GM18517 (cell line): ENCODE measurements around the gene RABEPK.
"Not testable (repeated sequence)": the region's sequence is repeated elsewhere in the genome, so short reads cannot be mapped to it uniquely, and the experiment has no call there.

ENCODE experiments used
- ATAC-seq: cut with Tn5 transposase; IDR thresholded peaks from one replicate; pipeline ENCODE4 v1.9.1; 2021; ENCODE audit warnings: mild to moderate bottlenecking, moderate library complexity; ENCODE audit not compliant: unreplicated experiment

The RABEPK gene, protein sequence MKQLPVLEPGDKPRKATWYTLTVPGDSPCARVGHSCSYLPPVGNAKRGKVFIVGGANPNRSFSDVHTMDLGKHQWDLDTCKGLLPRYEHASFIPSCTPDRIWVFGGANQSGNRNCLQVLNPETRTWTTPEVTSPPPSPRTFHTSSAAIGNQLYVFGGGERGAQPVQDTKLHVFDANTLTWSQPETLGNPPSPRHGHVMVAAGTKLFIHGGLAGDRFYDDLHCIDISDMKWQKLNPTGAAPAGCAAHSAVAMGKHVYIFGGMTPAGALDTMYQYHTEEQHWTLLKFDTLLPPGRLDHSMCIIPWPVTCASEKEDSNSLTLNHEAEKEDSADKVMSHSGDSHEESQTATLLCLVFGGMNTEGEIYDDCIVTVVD

DNA sequence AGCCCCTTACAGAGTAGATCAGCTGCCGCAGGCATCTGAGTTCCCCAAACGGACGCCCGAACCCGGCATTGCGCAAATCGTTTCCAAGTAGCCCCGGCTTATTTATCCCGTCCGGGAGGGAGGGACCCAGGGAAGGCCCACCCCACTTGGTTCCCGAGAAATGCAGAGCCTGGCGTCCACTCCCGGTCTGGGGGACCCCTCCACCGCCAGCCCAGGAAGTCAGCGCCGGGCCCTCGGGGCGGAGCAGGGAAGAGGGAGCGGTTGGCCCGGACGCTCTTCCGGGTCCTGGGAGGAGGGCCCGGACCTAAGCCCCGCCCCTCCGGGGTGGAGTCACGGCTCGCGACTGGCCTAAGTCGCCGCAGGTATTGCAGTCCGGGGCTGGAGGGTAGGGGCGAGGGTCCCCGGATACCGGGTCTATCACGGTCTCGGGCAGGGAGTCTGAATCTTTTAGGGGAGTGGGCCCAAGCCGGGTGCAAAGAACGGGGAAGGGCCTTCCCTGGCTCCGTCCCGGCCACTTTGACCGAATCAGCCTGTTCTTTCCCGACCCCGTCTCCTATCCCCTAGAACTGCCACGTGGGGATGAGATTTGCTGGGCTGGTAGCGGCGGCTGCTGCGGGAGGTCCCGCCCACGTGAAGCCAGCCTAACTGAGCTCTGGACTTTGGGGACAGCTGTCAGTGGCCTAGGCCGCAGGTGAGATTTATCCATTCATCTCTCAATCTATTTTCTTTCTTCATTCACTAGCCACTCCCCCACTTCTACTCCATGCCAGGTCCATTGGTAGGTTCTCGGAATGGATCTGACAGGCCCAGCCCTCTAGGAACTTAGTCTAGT is at the start of gene RABEPK:
Gene RABEPK, plus strand, starts transcription at position 327 of the 832 bp plus-strand sequence. CDS start 2,472 bp downstream, outside the sequence.
- ATAC-seq: peak; percentile 88

DNA sequence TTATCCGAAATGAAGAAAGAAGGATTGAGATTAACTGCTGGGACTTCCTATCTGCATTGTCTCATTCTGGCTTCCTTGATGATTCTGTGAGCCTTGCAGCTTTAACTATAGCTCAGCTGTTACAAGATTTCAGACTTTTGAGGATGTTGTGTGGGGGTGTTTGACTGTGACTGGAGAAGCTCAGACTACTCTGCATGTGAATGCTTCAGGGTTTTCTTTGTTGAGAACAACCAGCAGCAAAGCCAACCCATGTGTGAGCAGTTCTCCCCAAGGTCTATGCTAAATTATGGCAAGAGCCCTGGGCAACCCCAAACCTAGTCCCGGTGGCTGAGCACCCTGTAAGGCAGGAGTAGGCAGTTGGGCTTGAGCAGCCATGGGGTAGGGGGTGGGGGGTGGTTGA is 48.6 kb upstream of the RABEPK start:
- ATAC-seq: no peak

DNA sequence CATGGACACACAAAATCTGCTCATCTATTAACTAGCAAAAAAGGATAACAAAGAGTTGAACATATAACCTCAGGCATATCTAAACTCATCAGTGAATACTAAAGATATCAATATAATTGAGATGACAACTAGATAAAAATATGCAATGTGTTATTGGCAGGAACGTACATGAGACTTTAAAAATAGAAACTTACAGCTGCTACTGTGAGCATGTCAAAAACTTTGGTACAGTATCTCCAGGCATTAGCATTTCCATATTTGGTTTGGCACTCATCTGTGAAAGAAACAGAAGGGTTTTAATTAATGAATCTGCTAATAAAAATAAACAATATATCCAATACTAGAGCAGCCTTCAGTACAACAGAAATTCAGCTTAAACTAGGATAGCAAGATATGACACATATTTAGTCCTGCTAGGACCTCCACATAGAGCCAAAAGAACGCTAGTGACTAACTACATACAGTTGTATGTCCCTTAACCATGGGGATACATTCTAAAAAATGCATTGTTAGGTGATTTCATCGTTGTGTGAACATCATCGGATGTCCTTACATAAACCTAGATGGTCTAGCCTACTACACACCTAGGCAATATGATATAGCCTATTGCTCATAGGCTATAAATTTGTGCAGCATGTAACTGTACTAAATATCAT is 46.5 kb upstream of the RABEPK start:
- no peak for ATAC-seq

DNA sequence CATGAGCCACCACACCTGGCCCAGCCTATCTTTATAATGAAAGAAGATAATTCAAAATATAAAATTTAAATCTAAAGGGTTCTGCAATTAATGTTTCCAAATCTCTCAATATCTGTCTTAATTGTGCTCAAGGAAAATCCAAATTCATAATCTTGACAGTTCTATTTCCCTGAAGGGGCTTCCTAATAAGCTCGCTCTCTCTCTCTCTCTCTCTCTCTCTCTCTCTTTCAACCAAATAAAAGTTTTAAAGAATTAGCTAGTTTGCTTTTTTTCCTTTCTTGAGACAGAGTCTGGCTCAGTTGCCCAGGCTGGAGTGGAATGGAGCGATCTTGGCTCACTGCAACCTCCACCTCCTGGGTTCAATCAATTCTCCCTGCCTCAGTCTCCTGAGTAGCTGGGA is 43.8 kb upstream of the RABEPK start:
- no peak for ATAC-seq

DNA sequence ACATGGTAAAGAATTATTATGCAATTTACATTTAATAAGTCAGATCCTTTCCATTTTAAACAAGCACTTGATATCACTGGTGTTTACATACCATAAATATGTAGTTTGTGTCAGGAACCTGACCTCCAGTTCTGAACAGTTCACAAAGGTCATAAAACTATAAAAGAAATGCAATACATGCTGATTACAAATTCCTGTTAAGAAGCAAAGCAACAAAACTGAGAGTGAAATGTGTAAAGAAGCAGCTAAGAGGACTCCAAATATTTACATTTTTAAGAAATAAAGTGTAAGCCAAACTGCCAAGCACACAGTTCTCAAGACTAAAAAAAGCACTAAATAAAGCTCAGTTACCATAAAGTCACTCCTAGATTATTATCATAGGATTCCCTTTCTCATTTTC is 39.6 kb upstream of the RABEPK start:
- ATAC-seq: no peak

DNA sequence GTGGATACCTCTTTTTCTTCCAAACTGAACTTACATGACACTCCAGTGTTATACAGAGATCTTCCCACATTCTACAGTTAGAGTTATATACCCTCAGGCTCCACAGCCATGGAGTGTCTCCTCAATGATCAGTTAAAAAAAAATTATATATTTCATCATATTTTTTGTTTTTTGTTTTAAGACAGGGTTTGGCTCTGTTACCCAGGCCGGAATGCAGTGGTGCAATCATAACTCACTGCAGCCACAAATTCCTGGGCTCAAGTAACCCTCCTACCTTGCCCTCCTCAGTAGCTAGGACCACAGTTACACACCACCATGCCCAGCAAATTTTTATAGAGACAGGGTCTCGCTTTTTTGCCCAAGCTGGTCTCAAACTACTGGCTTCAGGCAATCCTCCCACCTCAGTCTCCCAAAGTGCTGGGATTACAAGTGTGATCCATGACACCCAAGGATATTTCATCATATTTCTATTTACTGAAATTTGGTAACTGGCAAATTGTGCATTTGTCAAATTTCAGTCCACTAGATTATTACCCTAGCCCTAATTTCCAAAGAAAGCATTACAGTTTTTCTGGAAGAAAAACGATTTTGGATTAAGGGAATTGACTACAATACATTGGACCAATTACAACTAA is 38.9 kb upstream of the RABEPK start:
- ATAC-seq: no peak

DNA sequence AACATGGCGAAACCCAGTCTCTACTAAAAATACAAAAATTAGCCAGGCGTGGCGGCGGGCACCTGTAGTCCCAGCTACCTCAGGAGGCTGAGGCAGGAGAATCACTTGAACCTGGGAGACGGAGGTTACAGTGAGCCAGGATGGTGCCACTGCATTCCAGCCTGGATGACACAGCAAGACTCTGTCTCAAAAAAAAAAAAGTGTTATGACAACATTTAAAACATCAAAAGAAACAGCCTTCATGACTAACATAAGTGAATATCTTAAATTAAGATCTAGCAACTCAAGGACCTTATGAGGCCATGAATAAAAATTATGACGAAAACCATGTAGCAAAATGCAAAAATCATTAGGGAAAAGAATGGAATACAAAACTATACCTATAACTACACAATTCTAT is 37.5 kb upstream of the RABEPK start:
- not testable (repeated sequence) for ATAC-seq

DNA sequence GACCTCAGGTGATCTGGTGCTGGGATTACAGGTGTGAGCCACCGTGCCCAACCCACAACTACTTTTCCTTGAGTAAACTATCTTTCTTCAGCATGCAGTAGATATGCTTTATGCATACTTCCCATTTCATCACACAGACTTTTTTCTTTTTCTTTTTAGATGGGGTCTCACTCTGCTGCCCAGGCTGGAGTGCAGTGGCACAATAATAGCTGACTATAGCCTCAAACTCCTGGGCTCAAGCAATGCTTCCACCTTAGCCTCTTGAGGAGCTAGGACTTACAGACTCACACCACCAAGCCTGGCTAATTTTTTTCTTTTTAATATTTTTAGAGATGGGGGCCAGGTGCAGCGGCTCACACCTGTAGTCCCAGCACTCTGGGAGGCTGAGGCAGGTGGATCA is 33.6 kb upstream of the RABEPK start:
- no peak for ATAC-seq

DNA sequence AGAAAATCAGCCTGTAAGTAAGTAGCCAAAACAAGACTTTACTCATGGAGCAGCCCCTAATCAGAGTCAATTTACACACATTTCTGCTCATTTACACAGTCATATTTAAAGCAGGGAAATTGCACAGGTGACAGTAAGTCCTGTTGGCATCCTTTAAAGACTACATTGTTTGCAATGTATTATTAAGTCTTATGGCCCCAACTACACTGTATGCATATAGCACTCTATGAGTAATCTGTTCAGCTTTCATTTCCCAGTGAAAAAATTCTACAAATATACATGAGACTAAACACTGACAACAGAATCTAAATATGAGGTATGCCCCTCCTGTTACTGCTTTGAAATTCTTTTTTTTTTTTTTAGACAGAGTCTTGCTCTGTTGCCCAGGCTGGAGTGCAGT is 30.4 kb upstream of the RABEPK start:
- ATAC-seq: no peak

DNA sequence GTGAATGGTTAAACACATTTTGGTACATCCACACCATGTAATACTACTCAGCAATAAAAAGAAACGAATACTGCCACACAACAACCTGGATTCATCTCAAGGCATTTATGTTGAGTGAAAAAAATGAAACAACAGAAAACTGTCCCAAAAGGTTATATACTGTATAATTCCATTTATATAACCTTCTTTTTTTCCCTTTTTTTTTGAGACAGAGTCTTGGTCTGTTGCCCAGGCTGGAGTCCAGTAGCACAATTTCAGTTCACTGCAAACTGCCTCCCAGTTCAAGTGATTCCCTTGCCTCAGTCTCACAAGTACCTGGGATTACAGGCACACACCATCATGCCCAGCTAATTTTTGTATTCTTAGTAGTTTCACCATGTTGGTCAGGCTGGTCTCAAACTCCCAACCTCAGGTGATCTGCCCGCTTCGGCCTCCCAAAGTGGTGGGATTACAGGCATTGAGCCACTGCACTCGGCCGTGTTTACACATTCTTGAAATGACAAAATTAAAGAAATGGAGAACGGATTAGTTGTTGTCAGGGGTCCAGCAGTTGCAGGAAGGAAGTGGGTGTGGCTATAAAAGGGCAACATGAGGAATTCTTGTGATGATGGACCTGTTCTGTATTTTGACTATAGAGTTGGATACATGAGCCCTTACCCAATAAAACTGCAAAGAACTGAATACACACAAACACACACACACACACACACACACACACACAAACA is 28.1 kb upstream of the RABEPK start:
- no peak for ATAC-seq

DNA sequence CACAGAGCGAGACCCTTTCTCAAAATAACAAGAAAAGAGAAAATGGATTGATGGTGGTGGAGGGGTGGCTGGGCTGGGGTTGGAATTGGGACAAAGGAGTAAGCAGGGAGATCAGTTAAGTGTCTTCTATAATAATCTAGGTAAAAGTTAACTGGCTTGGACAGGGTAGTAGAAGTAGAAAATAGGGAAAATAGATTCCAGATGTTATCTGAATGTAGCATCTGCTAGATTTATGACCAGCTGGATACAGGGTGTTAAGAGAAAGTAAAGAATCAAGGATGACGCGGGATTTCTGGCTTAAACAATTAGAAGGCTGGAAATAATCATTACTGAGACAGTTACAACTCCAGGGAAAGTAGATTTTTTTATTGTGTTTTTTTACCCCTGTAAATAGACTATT is 23.7 kb upstream of the RABEPK start:
- no peak for ATAC-seq

DNA sequence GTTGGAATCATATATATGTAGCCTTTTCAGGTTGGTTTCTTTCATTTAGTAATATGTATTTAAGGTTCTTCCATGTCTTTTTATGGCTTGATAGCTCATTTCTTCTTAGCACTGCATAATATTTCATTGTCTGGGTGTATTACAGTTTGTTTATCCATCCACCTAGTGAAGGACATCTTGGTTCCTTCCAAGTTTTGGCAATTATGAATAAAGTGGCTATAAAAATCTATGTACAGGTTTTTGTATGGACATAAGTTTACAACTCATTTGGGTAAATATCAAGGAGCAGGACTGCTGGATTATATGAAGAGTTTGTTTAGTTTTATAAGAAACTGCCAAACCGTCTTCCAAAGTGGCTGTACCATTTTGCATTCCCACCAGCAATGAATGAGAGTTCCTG is 22.5 kb upstream of the RABEPK start:
- ATAC-seq: no peak

DNA sequence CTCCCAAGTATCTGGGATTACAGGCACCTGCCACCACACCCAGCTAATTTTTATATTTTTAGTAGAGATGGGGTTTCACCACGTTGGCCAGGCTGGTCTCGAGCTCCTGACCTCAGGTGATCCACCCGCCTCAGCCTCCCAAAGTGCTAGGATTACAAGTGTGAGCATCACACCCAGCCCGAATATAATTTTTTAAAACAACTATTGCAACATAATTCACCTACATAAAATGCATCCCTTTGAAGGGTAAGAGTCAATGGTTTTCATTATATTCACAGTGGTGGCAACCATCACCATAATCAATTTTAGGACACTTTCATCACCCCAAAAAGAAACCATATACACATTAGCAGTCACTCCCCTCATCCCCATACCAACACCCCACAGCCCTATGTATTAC is 20.6 kb upstream of the RABEPK start:
- not testable (repeated sequence) for ATAC-seq

DNA sequence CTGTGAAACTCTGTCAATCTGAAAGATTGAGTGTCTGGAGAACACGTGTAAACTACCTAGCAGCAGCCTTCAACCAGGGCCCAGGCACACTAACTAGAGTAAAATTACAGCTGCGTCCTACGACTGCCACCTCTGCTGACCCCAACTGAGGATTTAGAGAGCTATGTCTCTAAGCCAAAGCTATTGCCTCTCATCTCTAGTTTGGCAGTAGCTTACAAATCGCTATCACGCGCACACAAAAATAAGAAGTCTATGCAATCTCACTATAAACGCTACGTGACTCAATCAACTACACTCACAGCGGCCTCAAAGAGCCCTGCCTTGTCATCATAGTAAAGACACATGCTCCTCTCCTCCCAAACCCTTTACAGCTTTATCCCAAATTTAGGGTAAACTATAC is 19.5 kb upstream of the RABEPK start:
- no peak for ATAC-seq

DNA sequence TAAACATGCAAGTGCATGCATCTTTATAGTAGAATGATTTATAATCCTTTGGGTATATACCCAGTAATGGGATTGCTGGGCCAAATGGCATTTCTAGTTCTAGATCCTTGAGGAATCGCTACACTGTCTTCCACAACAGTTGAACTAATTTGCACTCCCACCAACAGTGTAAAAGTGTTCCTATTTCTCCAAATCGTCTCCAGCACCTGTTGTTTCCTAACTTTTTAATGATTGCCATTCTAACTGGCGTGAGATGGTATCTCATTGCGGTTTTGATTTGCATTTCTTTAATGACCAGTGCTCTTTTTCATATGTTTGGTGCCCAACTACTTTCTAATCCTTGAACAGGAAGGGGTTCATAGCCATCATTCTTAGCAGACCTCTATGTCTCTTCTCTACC is 18.6 kb upstream of the RABEPK start:
- not testable (repeated sequence) for ATAC-seq

DNA sequence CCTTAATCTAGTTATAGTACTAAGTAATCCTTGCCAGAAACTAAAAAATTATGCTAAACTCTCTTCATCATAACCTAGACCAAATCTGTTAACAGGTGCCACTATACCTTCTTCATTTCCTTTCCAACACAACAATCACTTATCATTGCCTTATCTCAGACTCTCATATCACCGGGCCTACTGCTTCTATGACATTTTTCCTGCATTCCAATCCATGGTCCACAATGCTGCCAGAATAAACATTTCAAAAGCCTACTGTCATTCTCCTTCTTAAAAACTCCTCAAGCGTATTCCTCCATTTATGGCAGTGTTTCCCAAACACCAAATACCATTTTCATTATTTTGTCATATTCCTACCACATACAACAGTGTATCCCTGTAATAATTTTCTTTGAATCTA is 17.3 kb upstream of the RABEPK start:
- no peak for ATAC-seq

DNA sequence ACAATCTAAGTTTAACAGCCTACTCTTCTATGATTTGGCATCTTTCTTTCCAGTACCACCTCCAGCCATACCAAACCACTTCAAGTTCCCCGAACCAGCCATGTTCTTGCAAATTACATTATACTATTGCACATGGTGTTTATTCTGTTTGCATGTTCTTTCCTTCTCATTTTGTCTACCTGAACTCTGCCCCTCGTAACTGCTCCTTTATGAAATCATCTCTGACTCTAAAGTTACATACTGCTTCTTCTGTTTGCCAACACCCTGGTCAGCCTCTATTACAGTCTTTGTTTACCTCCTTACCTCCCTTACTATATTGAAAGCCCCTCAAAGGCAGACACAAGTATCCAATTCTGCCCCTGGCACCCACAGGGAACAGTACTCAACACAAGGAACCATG is 16.8 kb upstream of the RABEPK start:
- no peak for ATAC-seq

DNA sequence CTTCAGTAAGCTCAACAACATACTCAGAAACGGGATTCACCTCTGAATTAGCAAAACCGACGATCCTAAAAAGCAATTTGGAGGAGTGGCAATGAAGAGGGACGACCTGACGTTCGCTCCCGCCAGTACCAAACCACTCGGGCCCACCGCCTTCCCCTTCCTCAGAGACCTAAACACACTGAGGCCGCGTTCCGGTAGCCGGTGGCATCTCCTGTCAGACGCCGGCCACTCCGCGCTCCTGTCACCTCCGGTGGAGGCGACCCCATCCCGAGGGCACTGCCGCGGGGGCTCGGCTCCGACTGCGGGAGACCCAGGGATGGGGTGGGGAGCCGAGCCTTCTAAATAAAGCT is 11.4 kb upstream of the RABEPK start:
- no peak for ATAC-seq

DNA sequence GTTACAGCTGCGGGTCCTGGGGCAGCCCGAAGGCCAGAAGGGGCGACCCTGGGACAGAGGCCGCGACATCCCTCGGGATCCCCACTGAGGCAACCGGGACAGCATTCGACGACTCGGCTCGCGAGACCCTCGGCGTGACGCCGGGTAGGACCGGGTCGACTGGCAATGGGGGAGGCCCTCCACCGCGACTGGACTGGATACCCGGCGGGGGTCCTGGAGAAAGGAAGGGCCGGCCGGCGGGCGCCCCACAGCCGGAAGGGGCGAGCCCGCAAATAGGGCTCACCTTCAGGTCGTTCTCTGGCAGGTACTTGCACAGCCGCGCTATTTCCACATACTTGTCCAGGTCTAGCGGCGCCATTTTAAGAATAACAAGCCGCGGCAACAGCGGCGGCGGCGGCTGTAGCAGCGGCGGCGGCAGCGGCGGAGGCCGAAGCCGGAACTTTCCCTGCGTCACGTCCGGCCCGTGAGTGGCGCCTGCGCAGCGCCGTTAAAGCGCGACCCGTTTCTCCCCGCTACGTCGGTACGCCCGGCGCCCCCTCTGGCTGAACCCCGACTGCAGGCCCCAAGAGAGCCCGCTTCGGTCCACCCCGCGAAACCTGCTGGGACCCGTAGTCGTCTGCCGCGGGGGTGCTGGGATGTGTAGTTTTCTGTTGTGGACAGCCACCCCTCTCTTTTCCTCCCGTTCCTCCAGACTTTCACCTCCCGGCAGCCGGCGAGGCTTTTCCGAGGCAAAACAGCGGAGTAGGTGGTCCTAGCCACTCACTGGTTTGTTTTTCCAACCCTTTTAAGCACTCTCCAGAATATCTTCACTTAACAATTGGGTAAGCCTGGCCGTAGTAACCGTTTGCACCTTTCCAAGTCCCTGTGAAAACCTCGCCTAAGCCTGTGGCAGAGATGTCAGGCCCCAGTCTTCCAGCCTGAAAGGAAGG is 10.7 kb upstream of the RABEPK start, which contains the start of gene PPP6C:
Gene PPP6C, minus strand, starts transcription at position 443 of the 929 bp plus-strand sequence. Its CDS starts 85 bp downstream, at position 358.
- ATAC-seq: peak; percentile 87
